PC-9 (cell line): ENCODE data around the gene INPP4A.

Source experiments
- CTCF ChIP-seq: fragments of 200-600 bp; sonication (generic); conservative IDR thresholded peaks from 2 replicates; pipeline ENCODE4 v1.6.1; 2017; ENCODE audit warnings: mixed run types, antibody characterized with exemption, mild to moderate bottlenecking, moderate library complexity
- EZH2 ChIP-seq: fragments of 200-600 bp; sonication (generic); IDR thresholded peaks from 2 replicates; pipeline ENCODE4 v1.8.0; 2017; ENCODE audit warnings: antibody characterized with exemption, low read depth

GRCh38 chr2:98582523-98582922 is 137.9 kb downstream of the INPP4A start:
- no peak for TF ChIP-seq CTCF
- TF ChIP-seq EZH2: no peak
